ENCODE data around the gene KIF1A.

DNA sequence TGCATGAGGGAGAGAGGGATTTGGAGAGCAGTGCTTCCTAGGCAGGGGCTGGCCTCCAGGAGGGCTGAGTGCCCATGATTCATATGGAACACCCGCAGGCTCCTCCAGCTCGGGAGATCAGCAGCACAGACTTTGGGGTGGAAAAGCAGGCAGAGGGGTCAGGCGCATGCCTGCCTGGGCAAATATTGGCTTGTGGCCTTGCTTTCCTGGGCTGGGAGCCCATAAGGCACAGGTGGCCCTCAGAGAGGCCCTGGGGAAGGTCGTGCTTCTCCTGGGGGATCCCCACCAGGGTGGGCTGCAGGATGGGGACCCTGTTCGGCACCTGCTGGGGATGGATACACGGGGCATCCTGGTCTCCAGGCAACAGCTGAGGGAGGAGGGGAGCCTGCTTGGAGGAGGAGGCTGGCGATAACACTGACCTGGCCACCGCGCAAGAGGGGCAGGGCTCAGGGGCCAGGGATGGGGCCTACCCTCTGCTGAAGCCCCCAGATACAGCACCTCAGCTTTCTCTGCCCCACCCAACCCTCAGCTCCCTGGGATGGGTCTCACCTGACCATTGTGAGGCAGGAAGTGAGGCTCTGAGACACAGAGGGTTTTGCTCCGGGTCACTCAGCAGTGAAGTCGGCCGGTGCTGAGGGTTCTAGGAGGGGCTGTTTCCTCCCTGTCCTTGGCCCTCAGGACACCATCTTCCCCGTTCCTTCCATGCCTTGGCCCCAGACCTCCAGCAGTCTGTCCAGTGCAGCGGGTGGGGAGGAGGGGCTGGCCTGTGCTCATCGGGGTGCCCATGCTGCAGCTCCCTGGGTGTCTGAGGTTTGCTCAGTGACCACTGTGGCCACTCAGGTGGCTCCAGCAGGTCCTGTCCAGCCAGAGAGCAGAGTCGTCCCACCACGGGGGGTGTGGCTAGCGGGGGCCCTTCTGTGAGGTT, 116.3 kb downstream of the KIF1A start:
- TF ChIP-seq, protein P1, sequence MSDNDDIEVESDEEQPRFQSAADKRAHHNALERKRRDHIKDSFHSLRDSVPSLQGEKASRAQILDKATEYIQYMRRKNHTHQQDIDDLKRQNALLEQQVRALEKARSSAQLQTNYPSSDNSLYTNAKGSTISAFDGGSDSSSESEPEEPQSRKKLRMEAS (IDR thresholded peaks at IDR 0.05; ENCODE audit: insufficient read depth, insufficient read length), result no peak
- TF ChIP-seq GATA2 (IDR thresholded peaks at IDR 0.05; ENCODE audit: insufficient read depth, insufficient read length, low read depth, low read length) (no peak), POLR2AphosphoS5 (IDR thresholded peaks at IDR 0.05; ENCODE audit: insufficient read depth, low read depth, low read length) (no peak), POLR2A (IDR thresholded peaks at IDR 0.05; ENCODE audit: low read depth, low read length) (no peak)
- TF ChIP-seq, protein P2, sequence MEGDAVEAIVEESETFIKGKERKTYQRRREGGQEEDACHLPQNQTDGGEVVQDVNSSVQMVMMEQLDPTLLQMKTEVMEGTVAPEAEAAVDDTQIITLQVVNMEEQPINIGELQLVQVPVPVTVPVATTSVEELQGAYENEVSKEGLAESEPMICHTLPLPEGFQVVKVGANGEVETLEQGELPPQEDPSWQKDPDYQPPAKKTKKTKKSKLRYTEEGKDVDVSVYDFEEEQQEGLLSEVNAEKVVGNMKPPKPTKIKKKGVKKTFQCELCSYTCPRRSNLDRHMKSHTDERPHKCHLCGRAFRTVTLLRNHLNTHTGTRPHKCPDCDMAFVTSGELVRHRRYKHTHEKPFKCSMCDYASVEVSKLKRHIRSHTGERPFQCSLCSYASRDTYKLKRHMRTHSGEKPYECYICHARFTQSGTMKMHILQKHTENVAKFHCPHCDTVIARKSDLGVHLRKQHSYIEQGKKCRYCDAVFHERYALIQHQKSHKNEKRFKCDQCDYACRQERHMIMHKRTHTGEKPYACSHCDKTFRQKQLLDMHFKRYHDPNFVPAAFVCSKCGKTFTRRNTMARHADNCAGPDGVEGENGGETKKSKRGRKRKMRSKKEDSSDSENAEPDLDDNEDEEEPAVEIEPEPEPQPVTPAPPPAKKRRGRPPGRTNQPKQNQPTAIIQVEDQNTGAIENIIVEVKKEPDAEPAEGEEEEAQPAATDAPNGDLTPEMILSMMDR (IDR thresholded peaks at IDR 0.05; ENCODE audit: extremely low read depth in 1 of 2, insufficient read depth in 1 of 2, low read depth in 1 of 2, low read length in 2 of 2), result no peak

All from endothelial cell of umbilical vein (primary cell).